Posterior vena cava (tissue), 2 donors: ENCODE results near the gene OR10G8. TPM values are rescaled to one million over a fixed set of nuclear protein-coding genes. Genes with fewer than 3 reads are reported as not detected.

Experiments used
- DNase-seq: peaks from one replicate; pipeline ENCODE4 v3.0.0-alpha.2; 2020; ENCODE audit warnings: low spot score
- intact Hi-C, 2 donors: fragments of 100-400 bp; cut with DNase I; formaldehyde crosslinking; loops; one replicate each; pipeline versions ENCODE4 v1.14.1 to v1.14.2; 2022 to 2023
- total RNA-seq, 2 donors: library from RNA; stranded (reverse); fragmentation: NEBNext Ultra II Directional; extraction: Animal tissue kit (Norgen Biotek cat#: 25700); gene quantifications; one replicate each; pipeline ENCODE4 v1.2.1, GENCODE V29; 2021
- donor health status: DM: yes; HTN: yes; CAD: no.
- donor health status: DM: yes; HTN: yes; CAD: no.

The OR10G8 gene
- total RNA-seq, 2 donors from 2014 or later: not detected

DNA sequence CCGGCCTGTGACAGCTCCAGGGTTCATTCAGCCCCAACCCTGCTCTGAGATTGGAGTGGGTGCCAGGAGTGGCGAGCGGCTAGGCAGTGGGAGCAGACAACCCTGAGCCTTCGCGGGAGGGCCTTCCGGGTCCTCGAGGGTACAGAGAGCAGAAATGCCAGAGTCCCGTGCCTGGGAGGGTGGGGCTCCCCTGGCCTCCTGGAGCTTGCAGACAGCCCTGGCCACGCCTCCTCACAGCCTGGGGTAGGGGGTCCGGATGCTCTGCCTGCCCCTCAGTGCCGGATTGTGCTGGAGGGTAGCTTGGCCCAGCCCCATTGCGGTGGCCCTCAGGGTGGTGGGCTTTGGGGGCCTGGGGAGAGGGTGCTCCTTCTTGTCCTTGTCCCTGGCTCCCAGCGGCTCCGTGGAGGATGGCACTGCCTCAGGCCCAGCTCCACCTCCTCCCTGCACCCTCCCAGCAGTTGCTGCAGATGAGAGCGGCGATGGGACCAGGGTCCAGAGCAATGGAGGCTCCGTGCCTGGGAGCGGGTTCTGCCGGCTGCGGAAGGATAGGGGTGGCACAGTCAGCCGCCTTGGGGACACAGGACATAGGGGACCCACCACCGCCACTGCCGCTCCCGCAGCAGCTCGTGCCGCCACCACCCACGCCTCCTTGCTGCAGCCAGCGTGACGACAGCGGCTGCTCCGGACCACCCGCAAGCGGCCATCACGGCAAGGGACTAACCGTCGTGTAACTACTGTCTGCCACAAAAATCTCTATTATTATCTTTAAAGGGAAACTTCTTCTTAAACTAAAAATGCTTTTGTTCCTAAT is 49.4 kb downstream of the OR10G8 start:
- peak; percentile 83 for DNase-seq
- intact Hi-C loops: loop anchor here in 1 of 2 donors (10.0 kb wide), 1 partner anchor 509 kb away; no protein-coding TSS in a partner anchor

DNA sequence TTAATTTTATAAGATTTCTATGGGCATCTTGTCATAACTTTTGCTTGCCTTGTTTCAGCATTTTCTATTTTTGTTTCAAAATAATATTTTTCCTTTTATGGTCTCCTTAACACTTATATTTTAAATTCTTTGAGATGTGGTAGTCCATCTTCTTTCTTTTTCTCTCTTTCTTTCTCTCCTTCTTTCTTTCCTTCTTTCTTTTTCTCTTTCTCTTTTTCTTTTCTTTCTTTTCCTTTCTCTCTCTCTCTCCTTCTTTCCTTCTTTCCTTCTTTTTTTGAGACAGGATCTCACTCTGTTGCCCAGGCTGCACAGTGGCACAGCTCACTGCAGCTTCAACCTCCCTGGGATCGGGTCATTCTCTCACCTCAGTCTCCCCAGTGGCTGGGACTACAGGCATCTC is 50.7 kb downstream of the OR10G8 start:
- no peak for DNase-seq
- intact Hi-C loops: loop anchor here in 1 of 2 donors (10.0 kb wide), 1 partner anchor 508 kb away; no protein-coding TSS in a partner anchor

DNA sequence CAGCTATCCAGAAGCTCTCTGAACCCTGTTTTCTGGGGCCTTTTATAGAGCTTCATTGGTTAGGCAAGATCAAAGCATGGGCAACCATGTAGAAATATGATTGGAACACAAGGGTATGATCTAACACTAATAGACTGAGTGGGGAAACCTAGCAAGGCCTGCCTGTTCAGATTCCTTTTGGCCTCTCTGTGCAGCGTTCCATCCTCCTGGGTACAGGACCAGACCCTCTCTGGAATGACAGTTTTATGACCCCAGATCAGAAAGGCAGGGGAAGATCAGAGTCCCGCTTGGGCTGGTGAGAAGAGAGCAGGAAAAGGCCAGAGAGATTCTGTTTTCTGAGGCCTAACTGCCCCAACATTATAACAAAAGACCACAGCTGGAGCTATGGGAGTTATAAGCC is 52.0 kb downstream of the OR10G8 start:
- DNase-seq: no peak
- intact Hi-C loops: loop anchor here in 1 of 2 donors (10.0 kb wide), 1 partner anchor 506 kb away; no protein-coding TSS in a partner anchor

DNA sequence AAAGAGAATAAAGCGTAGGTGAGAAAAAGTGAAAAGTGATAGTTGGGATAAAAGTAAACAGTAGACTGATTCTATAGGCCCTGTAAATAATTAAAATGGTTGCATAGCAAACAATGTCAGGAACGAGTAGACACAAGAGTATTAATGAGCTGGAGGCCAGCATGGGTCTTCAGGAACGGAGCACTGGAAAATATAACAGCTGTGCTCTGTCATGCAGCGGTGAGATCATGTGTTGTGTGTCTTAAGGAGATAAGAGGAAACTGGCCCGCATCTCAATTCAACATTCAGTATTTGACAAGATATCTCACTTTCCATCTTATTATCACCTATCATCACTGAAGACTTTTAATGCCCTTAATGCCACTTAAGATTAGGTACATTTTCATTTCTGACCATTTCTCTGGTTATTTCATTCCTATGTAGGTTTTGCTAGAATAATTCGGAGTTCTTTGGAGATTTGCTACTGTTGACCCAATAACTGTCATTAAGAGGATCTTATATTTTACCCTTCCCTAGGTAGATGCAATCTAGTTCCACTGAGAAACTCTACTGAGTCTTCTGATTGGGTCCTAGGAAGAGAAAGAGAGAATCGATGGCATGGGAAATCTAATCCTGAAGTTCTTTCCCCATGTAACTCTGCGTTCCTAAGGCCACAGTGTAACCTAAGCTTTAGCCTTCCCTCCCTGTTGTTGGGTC is 53.2 kb downstream of the OR10G8 start:
- DNase-seq: no peak
- intact Hi-C loops: loop anchor here in 1 of 2 donors (10.0 kb wide), 1 partner anchor 505 kb away; no protein-coding TSS in a partner anchor

Other genes with a start within 250 kb of the OR10G8 start
- gene OR6M1, start 220.4 kb upstream of the OR10G8 start, total RNA-seq: not detected
- gene TMEM225, start 141.1 kb upstream of the OR10G8 start, total RNA-seq: not detected
- not detected for gene OR8D4, start 124.6 kb upstream of the OR10G8 start, total RNA-seq
- gene OR4D5, start 87.2 kb upstream of the OR10G8 start, total RNA-seq: not detected
- gene OR6T1, start 83.0 kb upstream of the OR10G8 start, total RNA-seq: not detected
- not detected for gene OR10S1, start 49.0 kb upstream of the OR10G8 start, total RNA-seq
- gene OR10G6, start 31.6 kb upstream of the OR10G8 start, total RNA-seq: not detected
- gene OR10G4, start 13.8 kb upstream of the OR10G8 start, total RNA-seq: not detected
- not detected for gene OR10G9, start 3.8 kb upstream of the OR10G8 start, total RNA-seq
- not detected for gene OR10G7, start 14.5 kb downstream of the OR10G8 start, total RNA-seq
- 10 to 100 TPM; 15.1 to 22.0 TPM for gene VWA5A, start 88.7 kb downstream of the OR10G8 start, total RNA-seq
- gene OR10D3, start 156.5 kb downstream of the OR10G8 start, total RNA-seq: not detected
- not detected for gene OR8G1, start 214.3 kb downstream of the OR10G8 start, total RNA-seq
- not detected for gene OR8G5, start 229.6 kb downstream of the OR10G8 start, total RNA-seq